HS-5 (cell line): ENCODE data around the gene ATRX.
"Not testable (repeated sequence)": the region's sequence is repeated elsewhere in the genome, so short reads cannot be mapped to it uniquely, and the experiment has no call there.

ENCODE experiments used
- DNase-seq: peaks from one replicate; pipeline ENCODE4 v3.0.0-alpha.2; 2012; ENCODE audit warnings: low read depth

The ATRX gene

GRCh38 chrX:77622672-77623071 lies 163.3 kb downstream of the ATRX start:
- DNase-seq, result no peak

- no peak for DNase-seq
Observed at GRCh38 chrX:77622233-77622632, 163.8 kb downstream of the ATRX start.

- not testable (repeated sequence) for DNase-seq
Observed at GRCh38 chrX:77621453-77621852, 164.6 kb downstream of the ATRX start.

GRCh38 chrX:77617206-77617605 lies 168.8 kb downstream of the ATRX start:
- no peak for DNase-seq

- no peak for DNase-seq
Observed at GRCh38 chrX:77603635-77604336, 182.2 kb downstream of the ATRX start.

GRCh38 chrX:77597511-77597910 lies 188.5 kb downstream of the ATRX start:
- no peak for DNase-seq

- DNase-seq, result no peak
Observed at GRCh38 chrX:77597090-77597489, 188.9 kb downstream of the ATRX start.

GRCh38 chrX:77595848-77596247 lies 190.2 kb downstream of the ATRX start:
- DNase-seq, result no peak

- no peak for DNase-seq
Observed at GRCh38 chrX:77572322-77572721, 213.7 kb downstream of the ATRX start.

- DNase-seq, result no peak
Observed at GRCh38 chrX:77565278-77565677, 220.7 kb downstream of the ATRX start.

- DNase-seq, result no peak
Observed at GRCh38 chrX:77564823-77565222, 221.2 kb downstream of the ATRX start.

GRCh38 chrX:77561372-77561771 lies 224.6 kb downstream of the ATRX start:
- DNase-seq, result no peak

- no peak for DNase-seq
Observed at GRCh38 chrX:77556276-77556675, 229.7 kb downstream of the ATRX start.

GRCh38 chrX:77548751-77549150 lies 237.3 kb downstream of the ATRX start:
- no peak for DNase-seq

GRCh38 chrX:77539778-77540177 lies 246.2 kb downstream of the ATRX start:
- not testable (repeated sequence) for DNase-seq

GRCh38 chrX:77531261-77531660 lies 254.8 kb downstream of the ATRX start:
- DNase-seq, result not testable (repeated sequence)

GRCh38 chrX:77528034-77528433 lies 258.0 kb downstream of the ATRX start:
- DNase-seq, result no peak

- DNase-seq, result no peak
Observed at GRCh38 chrX:77527233-77528001, 258.6 kb downstream of the ATRX start.

- no peak for DNase-seq
Observed at GRCh38 chrX:77519765-77520164, 266.3 kb downstream of the ATRX start.

- no peak for DNase-seq
Observed at GRCh38 chrX:77514177-77514576, 271.8 kb downstream of the ATRX start.

GRCh38 chrX:77510007-77510406 lies 276.0 kb downstream of the ATRX start:
- DNase-seq, result no peak

- DNase-seq, result no peak
Observed at GRCh38 chrX:77505227-77505626, 280.8 kb downstream of the ATRX start.

- DNase-seq, result no peak
Observed at GRCh38 chrX:77502951-77503525, 283.0 kb downstream of the ATRX start.
